ENCODE data around the gene GPNMB. TPM values are rescaled to one million over a fixed set of nuclear protein-coding genes. Genes with fewer than 3 reads are reported as not detected.
"Not testable (repeated sequence)": the region's sequence is repeated elsewhere in the genome, so short reads cannot be mapped to it uniquely, and the experiment has no call there.

Gene GPNMB
- 1.3 TPM for polyA plus RNA-seq (2013, experiment 1 of 2)
- polyA plus RNA-seq (2013, experiment 2 of 2): 1.3 TPM

GRCh38 chr7:23246555-23246954 lies at the start of gene GPNMB:
TSS of gene GPNMB (plus strand) at chr7:23246775. CDS start at chr7:23246858, 83 bp downstream.
- Histone ChIP-seq H3K27me3 (ENCODE audit: insufficient read depth, low read length) (peaks cover 6% of the 10 kb centered on the region), H3K9ac (ENCODE audit: low read depth, low read length) (no peak within 1 kb of the TSS), H3K4me3 (ENCODE audit: low read length) (peak within 1 kb of the TSS; percentile 25; the same call in 1 of the 2 replicates), H3K27ac (ENCODE audit: low read depth, low read length) (no peak within 1 kb of the TSS), H3K9me3 (ENCODE audit: insufficient read depth, low read depth, low read length) (peaks cover 5% of the 10 kb centered on the region; the same call in 1 of the 2 replicates), H3K4me1 (ENCODE audit: insufficient read depth, low read length) (no peaks in the 10 kb centered on the region), H3K36me3 (ENCODE audit: insufficient read depth, low read length) (no peaks in the 10 kb centered on the region)
- WGBS: 79% methylated on average over 7 of the region's 7 CpGs

GRCh38 chr7:23197745-23198144 lies 48.8 kb upstream of the GPNMB start:
- peaks cover 69% of the 10 kb centered on the region for H3K36me3 ChIP-seq (ENCODE audit: insufficient read depth, low read length)
- H3K9me3 ChIP-seq (ENCODE audit: insufficient read depth, low read depth, low read length): not testable (repeated sequence)

GRCh38 chr7:23200331-23200730 lies 46.2 kb upstream of the GPNMB start:
- Histone ChIP-seq H3K36me3 (ENCODE audit: insufficient read depth, low read length) (peaks cover 55% of the 10 kb centered on the region), H3K9ac (ENCODE audit: low read depth, low read length) (no peak overlapping the region), H3K4me1 (ENCODE audit: insufficient read depth, low read length) (no peaks in the 10 kb centered on the region), H3K4me3 (ENCODE audit: low read length) (no peak overlapping the region), H3K9me3 (ENCODE audit: insufficient read depth, low read depth, low read length) (no peaks in the 10 kb centered on the region), H3K27me3 (ENCODE audit: insufficient read depth, low read length) (no peaks in the 10 kb centered on the region), H3K27ac (ENCODE audit: low read depth, low read length) (no peak overlapping the region)
- 96% methylated on average over 2 of the region's 2 CpGs for WGBS

More at GRCh38 chr7:23197745-23198144, 48.8 kb upstream of the GPNMB start:
- not testable (repeated sequence) for H3K4me3 ChIP-seq (ENCODE audit: low read length); H3K27me3 ChIP-seq (ENCODE audit: insufficient read depth, low read length); H3K27ac ChIP-seq (ENCODE audit: low read depth, low read length); H3K4me1 ChIP-seq (ENCODE audit: insufficient read depth, low read length); H3K9ac ChIP-seq (ENCODE audit: low read depth, low read length)
- 96% methylated on average over 5 of the region's 5 CpGs for WGBS

GRCh38 chr7:23204241-23204640 lies 42.3 kb upstream of the GPNMB start:
- no peaks in the 10 kb centered on the region for H3K9me3 ChIP-seq (ENCODE audit: insufficient read depth, low read depth, low read length)
- H3K4me1 ChIP-seq (ENCODE audit: insufficient read depth, low read length): no peaks in the 10 kb centered on the region
- WGBS: 100% methylated on average over 1 of the region's 1 CpG
- H3K9ac ChIP-seq (ENCODE audit: low read depth, low read length): no peak overlapping the region
- H3K27me3 ChIP-seq (ENCODE audit: insufficient read depth, low read length): no peaks in the 10 kb centered on the region
- H3K27ac ChIP-seq (ENCODE audit: low read depth, low read length): no peak overlapping the region
- H3K36me3 ChIP-seq (ENCODE audit: insufficient read depth, low read length): peaks cover 22% of the 10 kb centered on the region
- no peak overlapping the region for H3K4me3 ChIP-seq (ENCODE audit: low read length)

GRCh38 chr7:23205577-23205908 lies 41.0 kb upstream of the GPNMB start:
- Histone ChIP-seq H3K9me3 (ENCODE audit: insufficient read depth, low read depth, low read length) (no peaks in the 10 kb centered on the region), H3K36me3 (ENCODE audit: insufficient read depth, low read length) (peaks cover 9% of the 10 kb centered on the region), H3K9ac (ENCODE audit: low read depth, low read length) (no peak overlapping the region), H3K4me3 (ENCODE audit: low read length) (no peak overlapping the region), H3K27ac (ENCODE audit: low read depth, low read length) (no peak overlapping the region), H3K27me3 (ENCODE audit: insufficient read depth, low read length) (no peaks in the 10 kb centered on the region), H3K4me1 (ENCODE audit: insufficient read depth, low read length) (no peaks in the 10 kb centered on the region)
- 89% methylated on average over 2 of the region's 2 CpGs for WGBS

GRCh38 chr7:23205909-23206767 lies 40.4 kb upstream of the GPNMB start:
- Histone ChIP-seq H3K27me3 (ENCODE audit: insufficient read depth, low read length) (no peaks in the 10 kb centered on the region), H3K4me1 (ENCODE audit: insufficient read depth, low read length) (no peaks in the 10 kb centered on the region), H3K4me3 (ENCODE audit: low read length) (no peak overlapping the region), H3K9ac (ENCODE audit: low read depth, low read length) (no peak overlapping the region), H3K36me3 (ENCODE audit: insufficient read depth, low read length) (peaks cover 3% of the 10 kb centered on the region), H3K9me3 (ENCODE audit: insufficient read depth, low read depth, low read length) (no peaks in the 10 kb centered on the region), H3K27ac (ENCODE audit: low read depth, low read length) (no peak overlapping the region)
- 96% methylated on average over 76 of the region's 76 CpGs for WGBS

- Histone ChIP-seq H3K9ac (ENCODE audit: low read depth, low read length) (no peak overlapping the region), H3K9me3 (ENCODE audit: insufficient read depth, low read depth, low read length) (no peaks in the 10 kb centered on the region), H3K4me3 (ENCODE audit: low read length) (no peak overlapping the region), H3K36me3 (ENCODE audit: insufficient read depth, low read length) (no peaks in the 10 kb centered on the region; the same call in 1 of the 2 replicates), H3K27ac (ENCODE audit: low read depth, low read length) (no peak overlapping the region), H3K4me1 (ENCODE audit: insufficient read depth, low read length) (no peaks in the 10 kb centered on the region), H3K27me3 (ENCODE audit: insufficient read depth, low read length) (no peaks in the 10 kb centered on the region)
- 100% methylated on average over 2 of the region's 2 CpGs for WGBS
Observed at GRCh38 chr7:23207021-23207420, 39.6 kb upstream of the GPNMB start.

- no peaks in the 10 kb centered on the region for H3K27me3 ChIP-seq (ENCODE audit: insufficient read depth, low read length)
- no peak overlapping the region for H3K9ac ChIP-seq (ENCODE audit: low read depth, low read length)
- no peak overlapping the region for H3K27ac ChIP-seq (ENCODE audit: low read depth, low read length)
- WGBS: 74% methylated on average over 1 of the region's 3 CpGs
- no peaks in the 10 kb centered on the region; the same call in 1 of the 2 replicates for H3K36me3 ChIP-seq (ENCODE audit: insufficient read depth, low read length)
- H3K4me1 ChIP-seq (ENCODE audit: insufficient read depth, low read length): no peaks in the 10 kb centered on the region
- H3K4me3 ChIP-seq (ENCODE audit: low read length): no peak overlapping the region
- H3K9me3 ChIP-seq (ENCODE audit: insufficient read depth, low read depth, low read length): no peaks in the 10 kb centered on the region
Observed at GRCh38 chr7:23207884-23208283, 38.7 kb upstream of the GPNMB start.

GRCh38 chr7:23208316-23208715 lies 38.3 kb upstream of the GPNMB start:
- no peak overlapping the region for H3K4me3 ChIP-seq (ENCODE audit: low read length)
- H3K9me3 ChIP-seq (ENCODE audit: insufficient read depth, low read depth, low read length): no peaks in the 10 kb centered on the region
- no peaks in the 10 kb centered on the region for H3K27me3 ChIP-seq (ENCODE audit: insufficient read depth, low read length)
- H3K36me3 ChIP-seq (ENCODE audit: insufficient read depth, low read length): no peaks in the 10 kb centered on the region; the same call in 1 of the 2 replicates
- 90% methylated on average over 3 of the region's 4 CpGs for WGBS
- no peak overlapping the region for H3K27ac ChIP-seq (ENCODE audit: low read depth, low read length)
- no peak overlapping the region for H3K9ac ChIP-seq (ENCODE audit: low read depth, low read length)
- H3K4me1 ChIP-seq (ENCODE audit: insufficient read depth, low read length): no peaks in the 10 kb centered on the region

- Histone ChIP-seq H3K4me1 (ENCODE audit: insufficient read depth, low read length) (no peaks in the 10 kb centered on the region), H3K4me3 (ENCODE audit: low read length) (no peak overlapping the region), H3K9me3 (ENCODE audit: insufficient read depth, low read depth, low read length) (no peaks in the 10 kb centered on the region), H3K27me3 (ENCODE audit: insufficient read depth, low read length) (no peaks in the 10 kb centered on the region), H3K9ac (ENCODE audit: low read depth, low read length) (no peak overlapping the region), H3K36me3 (ENCODE audit: insufficient read depth, low read length) (no peaks in the 10 kb centered on the region), H3K27ac (ENCODE audit: low read depth, low read length) (no peak overlapping the region)
- 91% methylated on average over 2 of the region's 2 CpGs for WGBS
Observed at GRCh38 chr7:23210506-23210905, 36.1 kb upstream of the GPNMB start.

GRCh38 chr7:23211589-23211988 lies 35.0 kb upstream of the GPNMB start:
- H3K9me3 ChIP-seq (ENCODE audit: insufficient read depth, low read depth, low read length): no peaks in the 10 kb centered on the region
- H3K27me3 ChIP-seq (ENCODE audit: insufficient read depth, low read length): no peaks in the 10 kb centered on the region
- H3K27ac ChIP-seq (ENCODE audit: low read depth, low read length): no peak overlapping the region
- H3K4me1 ChIP-seq (ENCODE audit: insufficient read depth, low read length): no peaks in the 10 kb centered on the region
- H3K9ac ChIP-seq (ENCODE audit: low read depth, low read length): no peak overlapping the region
- H3K36me3 ChIP-seq (ENCODE audit: insufficient read depth, low read length): no peaks in the 10 kb centered on the region
- 91% methylated on average over 11 of the region's 11 CpGs for WGBS
- no peak overlapping the region for H3K4me3 ChIP-seq (ENCODE audit: low read length)

Data from HUES64 (cell line).